H9 (cell line): ENCODE measurements around the gene SRSF10. TPM values are rescaled to one million over a fixed set of nuclear protein-coding genes. Genes with fewer than 3 reads are reported as not detected.

Experiments
- DNase-seq: peaks from one replicate; pipeline ENCODE4 v3.0.0-alpha.2; 2017
- H2AFZ ChIP-seq: one replicate; pipeline ENCODE4 v1.6.1; 2013; ENCODE audit warnings: mild to moderate bottlenecking, low read length, control low read depth, moderate library complexity
- H2AK5ac ChIP-seq: 2 replicates; pipeline ENCODE4 v1.6.1; 2013; ENCODE audit warnings: low read length, control low read depth, mixed read lengths; ENCODE audit not compliant: insufficient read length
- H2BK120ac ChIP-seq: one replicate; pipeline ENCODE4 v1.6.1; 2013; ENCODE audit warnings: low read depth, mild to moderate bottlenecking, low read length, control low read depth, inconsistent platforms; ENCODE audit not compliant: poor library complexity, severe bottlenecking
- H2BK12ac ChIP-seq: 2 replicates; pipeline ENCODE4 v1.6.1; 2013; ENCODE audit warnings: low read length, control low read depth, mixed read lengths, low read depth; ENCODE audit not compliant: insufficient read length
- H2BK15ac ChIP-seq: 2 replicates; pipeline ENCODE4 v1.6.1; 2013; ENCODE audit warnings: low read depth, low read length, control low read depth
- H2BK20ac ChIP-seq: one replicate; pipeline ENCODE4 v1.6.1; 2013; ENCODE audit warnings: low read depth, mild to moderate bottlenecking, low read length, control low read depth, inconsistent platforms; ENCODE audit not compliant: poor library complexity, severe bottlenecking
- H2BK5ac ChIP-seq: 2 replicates; pipeline ENCODE4 v1.6.1; 2013; ENCODE audit warnings: low read length, control low read depth, mixed read lengths; ENCODE audit not compliant: insufficient read length
- H3K14ac ChIP-seq: 2 replicates; pipeline ENCODE4 v1.6.1; 2013; ENCODE audit warnings: low read length, control low read depth; ENCODE audit not compliant: insufficient read depth
- H3K18ac ChIP-seq: 2 replicates; pipeline ENCODE4 v1.6.1; 2013; ENCODE audit warnings: low read depth, mild to moderate bottlenecking, mixed read lengths, low read length, control low read depth; ENCODE audit not compliant: insufficient read length
- H3K23ac ChIP-seq: 2 replicates; pipeline ENCODE4 v1.6.1; 2013; ENCODE audit warnings: low read length, control low read depth, mixed read lengths, low read depth; ENCODE audit not compliant: insufficient read length
- H3K23me2 ChIP-seq: 2 replicates; pipeline ENCODE4 v1.6.1; 2013; ENCODE audit warnings: low read depth, mild to moderate bottlenecking, mixed read lengths, low read length, control low read depth; ENCODE audit not compliant: insufficient read length, poor library complexity, severe bottlenecking
- H3K27ac ChIP-seq: 2 replicates; pipeline ENCODE4 v1.5.1; 2013; ENCODE audit warnings: low read length, control low read depth, mixed read lengths, low read depth; ENCODE audit not compliant: insufficient read length
- H3K27me3 ChIP-seq: 2 replicates; pipeline ENCODE4 v1.6.1; 2013; ENCODE audit warnings: low read length, control low read depth, inconsistent platforms; ENCODE audit not compliant: insufficient read depth
- H3K4ac ChIP-seq: 2 replicates; pipeline ENCODE4 v1.6.1; 2013; ENCODE audit warnings: low read depth, mild to moderate bottlenecking, control low read depth, inconsistent platforms, low read length, moderate library complexity
- H3K4me1 ChIP-seq: 2 replicates; pipeline ENCODE4 v1.6.1; 2013; ENCODE audit warnings: low read length, control low read depth, inconsistent platforms; ENCODE audit not compliant: insufficient read depth
- H3K4me2 ChIP-seq: 2 replicates; pipeline ENCODE4 v1.6.1; 2013; ENCODE audit warnings: low read length, control low read depth, mixed read lengths; ENCODE audit not compliant: insufficient read length, insufficient read depth
- H3K56ac ChIP-seq: 2 replicates; pipeline ENCODE4 v1.6.1; 2013; ENCODE audit warnings: low read depth, mild to moderate bottlenecking, mixed read lengths, low read length, control low read depth; ENCODE audit not compliant: insufficient read length
- H3K79me1 ChIP-seq: 2 replicates; pipeline ENCODE4 v1.6.1; 2013; ENCODE audit warnings: low read depth, mild to moderate bottlenecking, moderate library complexity, low read length, control low read depth, inconsistent platforms; ENCODE audit not compliant: insufficient read depth, poor library complexity, severe bottlenecking
- H3K79me2 ChIP-seq: 2 replicates; pipeline ENCODE4 v1.6.1; 2013; ENCODE audit warnings: low read length, control low read depth, inconsistent platforms; ENCODE audit not compliant: insufficient read depth
- H3K9ac ChIP-seq: 2 replicates; pipeline ENCODE4 v1.6.1; 2013; ENCODE audit warnings: low read length, control low read depth, mixed read lengths; ENCODE audit not compliant: insufficient read length; ENCODE audit errors: extremely low read depth
- H3K9me3 ChIP-seq: one replicate; pipeline ENCODE4 v1.6.1; 2013; ENCODE audit warnings: low read depth, low read length, inconsistent platforms; ENCODE audit not compliant: control insufficient read depth
- H3T11ph ChIP-seq: one replicate; pipeline ENCODE4 v1.6.1; 2013; ENCODE audit warnings: mild to moderate bottlenecking, low read length, control low read depth, inconsistent platforms
- H4K20me1 ChIP-seq: one replicate; pipeline ENCODE4 v1.6.1; 2013; ENCODE audit not compliant: control insufficient read depth, insufficient read length, insufficient read depth
- H4K5ac ChIP-seq: 2 replicates; pipeline ENCODE4 v1.6.1; 2013; ENCODE audit warnings: low read depth, mild to moderate bottlenecking, mixed read lengths, low read length, control low read depth; ENCODE audit not compliant: insufficient read length
- H4K8ac ChIP-seq: replicated peaks from 2 replicates; pipeline ENCODE4 v1.6.1; 2013; ENCODE audit warnings: low read length, control low read depth, mixed read lengths, low read depth; ENCODE audit not compliant: insufficient read length
- H4K91ac ChIP-seq: 2 replicates; pipeline ENCODE4 v1.6.1; 2013; ENCODE audit warnings: low read depth, mild to moderate bottlenecking, moderate library complexity, mixed read lengths, low read length, control low read depth; ENCODE audit not compliant: insufficient read length
- H3K27ac Mint-ChIP-seq, 3 experiments: 2 replicates in 2 of 3; 3 replicates in 1 of 3; pipeline ENCODE4 v1.8.0; 2020 to 2021; ENCODE audit warnings: mixed read lengths in 3 of 3, mild to moderate bottlenecking in 1 of 3, moderate library complexity in 1 of 3
- H3K27me3 Mint-ChIP-seq: 2 replicates; pipeline ENCODE4 v1.8.0; 2021; ENCODE audit warnings: low read depth, mild to moderate bottlenecking, moderate library complexity, mixed read lengths
- H3K36me3 Mint-ChIP-seq, 3 experiments: 2 replicates in 2 of 3; 3 replicates in 1 of 3; pipeline ENCODE4 v1.8.0; 2020 to 2021; ENCODE audit warnings: low read depth in 3 of 3, mixed read lengths in 3 of 3; ENCODE audit not compliant: insufficient read depth in 1 of 3
- H3K4me1 Mint-ChIP-seq, 2 experiments: 2 replicates each; pipeline ENCODE4 v1.8.0; 2020; ENCODE audit warnings: mixed read lengths in 2 of 2
- H3K4me3 Mint-ChIP-seq, 2 experiments: 2 replicates in 1 of 2; 3 replicates in 1 of 2; pipeline ENCODE4 v1.8.0; 2020 to 2021; ENCODE audit warnings: mild to moderate bottlenecking in 2 of 2, mixed read lengths in 2 of 2, moderate library complexity in 1 of 2
- H3K9me3 Mint-ChIP-seq, 2 experiments: 2 replicates in 1 of 2; 3 replicates in 1 of 2; pipeline ENCODE4 v1.8.0; 2020; ENCODE audit warnings: mild to moderate bottlenecking in 2 of 2, mixed read lengths in 2 of 2, moderate library complexity in 1 of 2
- total RNA-seq: library from RNA; stranded (reverse); gene quantifications from 2 replicates; pipeline ENCODE4 v1.2.1, GENCODE V29; 2021
- TF ChIP-seq, protein P1 (sequence below): fragments of 200-600 bp; sonication (generic); conservative IDR thresholded peaks from 3 replicates; pipeline ENCODE4 v1.8.0; 2021; ENCODE audit warnings: antibody characterized with exemption, mild to moderate bottlenecking

SRSF10 gene
- total RNA-seq, 1 experiment from 2014 or later = 238 TPM

DNA sequence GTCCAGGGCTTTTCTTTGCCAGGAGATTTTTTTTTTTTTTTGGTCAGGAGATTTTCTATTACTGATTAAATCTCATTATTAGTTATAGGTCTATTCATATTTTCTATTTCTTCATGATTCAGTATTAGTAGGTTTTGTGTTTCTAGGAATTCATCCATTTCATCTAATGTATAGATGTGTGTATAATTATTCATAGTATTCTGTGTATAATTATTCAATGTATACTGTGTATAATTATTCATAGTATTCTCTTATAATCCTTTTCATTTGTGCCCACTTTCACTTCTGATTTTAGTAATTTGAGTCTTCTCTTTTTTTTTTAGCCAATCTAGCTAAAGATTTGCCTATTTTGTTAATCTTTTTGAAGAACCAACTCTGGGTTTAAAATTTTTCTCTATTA is 32.8 kb downstream of the SRSF10 start:
- H3K27me3 Mint-ChIP-seq = peaks cover 8% of the 10 kb centered on the region
- no peak overlapping the region for H3K27ac Mint-ChIP-seq
- TF ChIP-seq, protein P1, sequence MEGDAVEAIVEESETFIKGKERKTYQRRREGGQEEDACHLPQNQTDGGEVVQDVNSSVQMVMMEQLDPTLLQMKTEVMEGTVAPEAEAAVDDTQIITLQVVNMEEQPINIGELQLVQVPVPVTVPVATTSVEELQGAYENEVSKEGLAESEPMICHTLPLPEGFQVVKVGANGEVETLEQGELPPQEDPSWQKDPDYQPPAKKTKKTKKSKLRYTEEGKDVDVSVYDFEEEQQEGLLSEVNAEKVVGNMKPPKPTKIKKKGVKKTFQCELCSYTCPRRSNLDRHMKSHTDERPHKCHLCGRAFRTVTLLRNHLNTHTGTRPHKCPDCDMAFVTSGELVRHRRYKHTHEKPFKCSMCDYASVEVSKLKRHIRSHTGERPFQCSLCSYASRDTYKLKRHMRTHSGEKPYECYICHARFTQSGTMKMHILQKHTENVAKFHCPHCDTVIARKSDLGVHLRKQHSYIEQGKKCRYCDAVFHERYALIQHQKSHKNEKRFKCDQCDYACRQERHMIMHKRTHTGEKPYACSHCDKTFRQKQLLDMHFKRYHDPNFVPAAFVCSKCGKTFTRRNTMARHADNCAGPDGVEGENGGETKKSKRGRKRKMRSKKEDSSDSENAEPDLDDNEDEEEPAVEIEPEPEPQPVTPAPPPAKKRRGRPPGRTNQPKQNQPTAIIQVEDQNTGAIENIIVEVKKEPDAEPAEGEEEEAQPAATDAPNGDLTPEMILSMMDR = no peak
- Histone ChIP-seq H3K18ac (no peak overlapping the region), H3K79me2 (no peaks in the 10 kb centered on the region), H3T11ph (no peak overlapping the region), H4K91ac (no peak overlapping the region), H4K20me1 (no peaks in the 10 kb centered on the region), H3K27ac (no peak overlapping the region), H3K9me3 (no peaks in the 10 kb centered on the region), H2AFZ (no peak overlapping the region), H3K9ac (no peak overlapping the region), H3K4me1 (no peaks in the 10 kb centered on the region), H3K56ac (no peak overlapping the region), H3K23ac (no peak overlapping the region), H4K8ac (no peak overlapping the region), H2BK12ac (no peak overlapping the region), H3K27me3 (no peaks in the 10 kb centered on the region), H4K5ac (no peak overlapping the region), H3K79me1 (no peaks in the 10 kb centered on the region), H2BK5ac (no peak overlapping the region), H2BK20ac (no peak overlapping the region), H2BK15ac (no peak overlapping the region), H3K4me2 (no peak overlapping the region), H3K23me2 (no peaks in the 10 kb centered on the region), H3K4ac (no peak overlapping the region), H2AK5ac (no peak overlapping the region), H2BK120ac (no peak overlapping the region), H3K14ac (no peak overlapping the region)
- no peak for DNase-seq
- 0 out of 7 replicates have a peak, but pooled peaks cover 0 to 4% (median 0%) of the 10 kb centered on the region in 3 experiments for H3K36me3 Mint-ChIP-seq
- peaks cover 6 to 9% of the 10 kb centered on the region in 2 experiments; a peak in 3 of 5 replicates for H3K9me3 Mint-ChIP-seq
- no peaks in the 10 kb centered on the region for H3K4me1 Mint-ChIP-seq
- no peak overlapping the region for H3K4me3 Mint-ChIP-seq
